ENCODE results near the gene RAB8A.

The RAB8A gene

GRCh38 chr19:16121967-16122366 is 10.3 kb downstream of the RAB8A start:
- no peak for TF ChIP-seq CTCF (conservative IDR thresholded peaks at IDR 0.05; ENCODE audit: low read depth, low read length)
- no peak for DNase-seq (ENCODE audit: low read depth)
- H3K4me3 ChIP-seq (ENCODE audit: low read depth, low read length), result no peak overlapping the region

- TF ChIP-seq CTCF (conservative IDR thresholded peaks at IDR 0.05; ENCODE audit: low read depth, low read length), result no peak
- no peak overlapping the region for H3K4me3 ChIP-seq (ENCODE audit: low read depth, low read length)
- DNase-seq (ENCODE audit: low read depth), result no peak
Measured at GRCh38 chr19:16124953-16125352, 13.3 kb downstream of the RAB8A start.

- peak; percentile 6 for TF ChIP-seq CTCF (conservative IDR thresholded peaks at IDR 0.05; ENCODE audit: low read depth, low read length)
- H3K4me3 ChIP-seq (ENCODE audit: low read depth, low read length), result no peak overlapping the region
- no peak for DNase-seq (ENCODE audit: low read depth)
Measured at GRCh38 chr19:16125737-16126495, 14.2 kb downstream of the RAB8A start.

GRCh38 chr19:16127080-16127479 is 15.4 kb downstream of the RAB8A start:
- TF ChIP-seq CTCF (conservative IDR thresholded peaks at IDR 0.05; ENCODE audit: low read depth, low read length), result no peak
- no peak overlapping the region for H3K4me3 ChIP-seq (ENCODE audit: low read depth, low read length)

GRCh38 chr19:16127776-16128371 is 16.2 kb downstream of the RAB8A start:
- no peak for TF ChIP-seq CTCF (conservative IDR thresholded peaks at IDR 0.05; ENCODE audit: low read depth, low read length)
- no peak overlapping the region for H3K4me3 ChIP-seq (ENCODE audit: low read depth, low read length)
- DNase-seq (ENCODE audit: low read depth), result no peak

More at GRCh38 chr19:16127080-16127479, 15.4 kb downstream of the RAB8A start:
- DNase-seq (ENCODE audit: low read depth), result no peak

GRCh38 chr19:16131648-16132047 is 20.0 kb downstream of the RAB8A start:
- no peak for DNase-seq (ENCODE audit: low read depth)
- no peak overlapping the region for H3K4me3 ChIP-seq (ENCODE audit: low read depth, low read length)
- no peak for TF ChIP-seq CTCF (conservative IDR thresholded peaks at IDR 0.05; ENCODE audit: low read depth, low read length)

GRCh38 chr19:16133818-16134217 is 22.1 kb downstream of the RAB8A start:
- TF ChIP-seq CTCF (conservative IDR thresholded peaks at IDR 0.05; ENCODE audit: low read depth, low read length), result no peak
- no peak overlapping the region for H3K4me3 ChIP-seq (ENCODE audit: low read depth, low read length)
- no peak for DNase-seq (ENCODE audit: low read depth)

All from choroid plexus epithelial cell (primary cell).